Effector memory CD4-positive, alpha-beta T cell (primary cell): ENCODE data around the gene HMCN1.
"Not testable (repeated sequence)": the region's sequence is repeated elsewhere in the genome, so short reads cannot be mapped to it uniquely, and the experiment has no call there.

Experiments
- DNase-seq, 3 donors: peaks; one replicate each; pipeline ENCODE4 v3.0.0-alpha.2; 2020
- H3K27ac ChIP-seq: 2 replicates; pipeline ENCODE4 v1.7.0; 2013; ENCODE audit warnings: mild to moderate bottlenecking, low read length, moderate library complexity; ENCODE audit not compliant: insufficient read depth, poor library complexity, severe bottlenecking
- H3K27me3 ChIP-seq: replicated peaks from 2 replicates; pipeline ENCODE4 v1.7.0; 2013; ENCODE audit warnings: mild to moderate bottlenecking, low read length; ENCODE audit not compliant: insufficient read depth, control insufficient read depth, poor library complexity, severe bottlenecking
- H3K36me3 ChIP-seq: 2 replicates; pipeline ENCODE4 v1.7.0; 2013; ENCODE audit warnings: mild to moderate bottlenecking, low read length, moderate library complexity; ENCODE audit not compliant: control insufficient read depth, insufficient read depth
- H3K4me1 ChIP-seq: 2 replicates; pipeline ENCODE4 v1.7.0; 2013; ENCODE audit warnings: low read length, mild to moderate bottlenecking; ENCODE audit not compliant: control insufficient read depth, insufficient read depth, poor library complexity, severe bottlenecking
- H3K4me3 ChIP-seq: 2 replicates; pipeline ENCODE4 v1.7.0; 2013; ENCODE audit warnings: low read length, low read depth, mild to moderate bottlenecking; ENCODE audit not compliant: insufficient read depth, poor library complexity, severe bottlenecking
- H3K9me3 ChIP-seq: 2 replicates; pipeline ENCODE4 v1.7.0; 2013; ENCODE audit warnings: mild to moderate bottlenecking, low read length, moderate library complexity; ENCODE audit not compliant: control insufficient read depth

HMCN1 gene

DNA sequence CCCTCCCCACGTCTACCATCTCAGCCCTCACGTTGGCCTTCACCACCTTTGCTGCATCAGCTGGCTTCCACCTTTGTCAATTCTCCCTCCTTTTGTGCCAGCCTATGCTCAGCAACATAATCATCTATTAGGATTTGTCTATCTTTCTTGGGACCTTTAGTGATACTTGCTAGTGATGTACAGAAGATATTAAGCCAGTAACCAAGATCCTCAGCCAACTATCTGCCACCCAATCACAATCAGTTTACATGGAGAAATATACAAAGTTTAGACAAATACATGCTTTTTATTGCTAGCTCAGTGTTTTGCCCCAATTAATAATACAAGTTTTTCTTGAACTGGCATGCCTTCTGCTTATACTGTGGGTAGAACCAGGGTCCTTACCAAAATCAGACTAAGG is 468.6 kb downstream of the HMCN1 start:
- DNase-seq, result no peak
- no peaks in the 10 kb centered on the region for H3K9me3 ChIP-seq
- no peaks in the 10 kb centered on the region for H3K36me3 ChIP-seq
- no peak overlapping the region for H3K27ac ChIP-seq
- H3K27me3 ChIP-seq, result no peaks in the 10 kb centered on the region
- H3K4me3 ChIP-seq, result no peak overlapping the region
- no peaks in the 10 kb centered on the region for H3K4me1 ChIP-seq

DNA sequence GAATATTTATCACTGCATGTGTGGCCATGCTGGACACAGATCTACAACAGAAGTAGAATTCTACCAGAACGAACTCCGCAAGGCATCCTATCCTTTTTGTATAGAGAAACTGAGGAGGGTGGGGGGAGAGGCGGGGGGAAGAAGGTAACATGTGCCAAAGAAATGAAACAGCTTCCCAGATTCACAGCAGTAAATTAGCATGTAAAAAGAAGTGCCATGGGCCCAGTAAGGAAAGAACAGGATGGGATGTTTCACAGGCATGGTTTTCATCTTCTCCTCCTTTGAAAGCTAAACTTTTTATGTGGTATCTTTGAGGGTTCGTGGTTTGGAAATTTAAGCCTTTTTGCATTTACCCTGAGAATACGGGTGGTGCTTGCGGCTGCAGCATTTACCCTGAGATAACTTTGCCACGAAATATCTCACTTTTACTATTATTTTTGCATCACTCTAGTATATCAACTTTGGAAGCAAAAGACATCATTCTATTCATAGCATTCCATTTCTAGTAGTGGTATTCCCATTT is 471.9 kb downstream of the HMCN1 start:
- no peaks in the 10 kb centered on the region for H3K9me3 ChIP-seq
- H3K27me3 ChIP-seq, result no peaks in the 10 kb centered on the region
- H3K4me3 ChIP-seq, result no peak overlapping the region
- no peaks in the 10 kb centered on the region for H3K36me3 ChIP-seq
- H3K27ac ChIP-seq, result no peak overlapping the region
- H3K4me1 ChIP-seq, result no peaks in the 10 kb centered on the region
- DNase-seq, result no peak

DNA sequence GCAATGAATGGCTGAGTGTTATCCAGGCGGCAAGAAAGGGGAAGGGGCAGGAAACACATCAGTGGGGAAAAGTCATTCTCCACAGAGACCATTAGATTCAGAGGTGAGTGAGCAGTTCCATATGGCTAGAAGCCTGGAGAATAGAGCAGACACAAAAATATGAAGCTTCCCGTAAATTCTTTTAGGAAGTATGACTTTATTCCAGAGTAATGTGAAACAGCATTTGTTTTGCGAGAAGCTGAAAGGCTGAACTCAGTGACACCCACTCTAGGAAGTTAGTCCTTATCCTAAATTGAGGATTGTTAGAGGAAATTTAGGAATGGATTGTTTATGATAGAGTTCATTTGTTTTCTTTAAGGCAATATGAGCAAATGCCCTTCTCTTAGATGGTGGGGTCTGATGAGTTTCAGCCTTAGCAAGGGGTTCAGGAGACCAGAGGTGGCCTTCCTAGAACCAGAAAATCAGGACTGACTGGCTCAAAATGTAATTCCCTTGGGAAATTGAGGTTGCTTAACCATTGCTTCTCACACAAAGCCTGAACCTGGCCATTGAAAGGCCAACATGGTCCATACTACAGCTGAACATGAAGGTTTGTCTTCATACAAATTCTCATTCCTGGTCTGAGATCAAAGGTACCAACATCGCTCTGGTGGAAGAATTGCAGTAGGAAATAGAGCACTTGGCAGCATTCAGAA is 473.3 kb downstream of the HMCN1 start:
- Histone ChIP-seq H3K27ac (no peak overlapping the region), H3K27me3 (no peaks in the 10 kb centered on the region), H3K9me3 (no peaks in the 10 kb centered on the region), H3K4me1 (no peaks in the 10 kb centered on the region), H3K36me3 (no peaks in the 10 kb centered on the region), H3K4me3 (no peak overlapping the region)
- no peak for DNase-seq

DNA sequence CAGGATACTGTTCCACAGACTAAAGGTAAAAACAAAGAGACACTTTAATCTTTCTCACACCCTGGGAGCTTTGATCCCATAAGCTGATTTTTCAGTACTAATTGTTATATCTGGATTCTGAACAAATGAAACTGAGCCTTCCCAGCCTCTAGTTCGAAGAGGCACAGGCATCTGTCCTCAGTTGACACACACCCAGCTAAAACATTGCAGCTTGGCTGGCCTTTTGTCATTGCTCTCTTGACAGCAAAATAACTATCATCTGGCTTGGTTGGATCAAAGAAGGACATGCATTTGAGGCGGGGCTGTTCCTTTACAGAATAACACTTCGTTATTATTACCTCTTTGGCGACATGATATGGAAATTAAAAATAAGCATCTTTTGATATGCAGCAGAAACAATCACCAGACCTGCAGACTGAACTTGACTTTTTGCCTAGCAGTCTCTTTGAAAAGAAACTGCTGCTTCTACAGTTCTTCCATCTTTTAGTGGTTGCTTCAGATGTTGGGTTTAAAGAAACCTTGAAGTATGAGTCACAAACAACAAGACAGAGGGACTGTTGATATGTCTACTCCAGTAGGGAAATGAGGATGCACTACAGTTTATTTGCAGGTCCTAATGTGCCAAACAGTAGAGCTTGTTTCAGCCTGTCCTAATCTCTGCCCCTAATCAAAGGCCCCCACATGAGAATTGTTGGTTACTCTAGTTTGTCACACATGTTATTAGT is 474.4 kb downstream of the HMCN1 start:
- Histone ChIP-seq H3K36me3 (no peaks in the 10 kb centered on the region), H3K9me3 (no peaks in the 10 kb centered on the region), H3K4me3 (no peak overlapping the region), H3K27me3 (no peaks in the 10 kb centered on the region), H3K4me1 (no peaks in the 10 kb centered on the region), H3K27ac (no peak overlapping the region)
- no peak for DNase-seq

DNA sequence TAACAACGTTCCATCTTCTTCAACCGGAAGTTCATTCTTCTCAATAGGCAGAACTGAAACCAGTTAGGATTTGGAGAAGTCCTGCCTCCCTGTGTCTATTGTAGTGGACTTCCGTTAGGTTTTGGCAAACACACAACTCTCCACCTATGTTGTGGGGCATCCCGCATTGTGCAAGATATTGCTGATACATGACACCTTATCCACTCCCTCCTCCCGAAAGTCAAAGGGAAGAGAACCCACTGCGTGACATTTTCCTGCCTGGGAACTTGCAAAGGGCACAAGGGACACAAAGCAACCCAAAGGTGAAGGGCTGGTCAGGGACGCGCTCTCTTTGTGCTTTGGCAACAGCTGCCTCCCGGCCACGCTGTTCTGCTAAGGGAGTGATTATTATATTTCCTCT is 476.1 kb downstream of the HMCN1 start:
- no peak for DNase-seq
- no peaks in the 10 kb centered on the region for H3K4me1 ChIP-seq
- H3K36me3 ChIP-seq, result no peaks in the 10 kb centered on the region
- no peaks in the 10 kb centered on the region for H3K27me3 ChIP-seq
- H3K27ac ChIP-seq, result no peak overlapping the region
- no peaks in the 10 kb centered on the region for H3K9me3 ChIP-seq
- H3K4me3 ChIP-seq, result no peak overlapping the region

DNA sequence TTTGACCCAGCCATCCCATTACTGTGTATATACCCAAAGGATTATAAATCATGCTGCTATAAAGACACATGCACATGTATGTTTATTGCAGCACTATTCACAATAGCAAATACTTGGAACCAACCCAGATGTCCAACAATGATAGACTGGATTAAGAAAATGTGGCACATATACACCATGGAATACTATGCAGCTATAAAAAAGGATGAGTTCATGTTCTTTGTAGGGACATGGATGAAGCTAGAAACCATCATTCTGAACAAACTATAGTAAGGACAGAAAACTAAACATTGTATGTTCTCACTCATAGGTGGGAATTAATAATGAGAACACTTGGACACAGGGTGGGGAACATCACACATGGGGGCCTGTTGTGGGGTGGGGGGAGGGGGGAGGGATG is 477.4 kb downstream of the HMCN1 start:
- H3K27me3 ChIP-seq, H3K4me3 ChIP-seq, H3K4me1 ChIP-seq, H3K36me3 ChIP-seq, H3K27ac ChIP-seq, DNase-seq, H3K9me3 ChIP-seq: not testable (repeated sequence)

DNA sequence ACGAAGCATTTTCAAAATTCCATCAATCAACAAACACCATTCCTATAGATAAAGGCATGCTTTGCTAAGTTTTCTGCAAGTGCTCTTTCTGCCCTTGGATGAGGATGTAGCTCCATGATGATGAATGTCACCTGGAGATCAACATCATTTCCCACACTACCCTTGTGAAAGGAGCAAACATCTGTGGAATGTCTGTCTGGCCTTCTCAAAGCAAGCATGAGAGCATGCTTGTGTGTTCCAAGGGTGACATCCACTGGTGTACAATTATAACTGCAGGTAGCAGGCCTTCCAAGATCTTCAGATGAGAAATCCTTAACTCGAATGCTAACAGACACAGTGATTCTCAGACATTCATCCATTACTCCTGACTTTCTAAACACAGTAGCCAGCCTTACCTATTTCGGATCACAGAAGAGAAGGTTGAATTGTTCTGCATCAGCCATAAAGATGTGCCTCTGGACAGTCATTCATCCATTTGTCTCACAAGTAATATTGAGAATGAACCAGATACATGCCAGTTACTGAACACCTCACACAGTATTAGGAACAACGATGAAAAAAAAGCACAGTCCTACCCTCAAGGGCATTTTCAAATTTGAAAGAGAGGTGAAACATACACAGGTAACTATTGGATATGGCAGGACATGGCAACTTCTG is 478.5 kb downstream of the HMCN1 start:
- Histone ChIP-seq H3K4me1 (no peaks in the 10 kb centered on the region), H3K27me3 (no peaks in the 10 kb centered on the region), H3K36me3 (no peaks in the 10 kb centered on the region), H3K4me3 (no peak overlapping the region), H3K27ac (no peak overlapping the region), H3K9me3 (no peaks in the 10 kb centered on the region)
- no peak for DNase-seq

DNA sequence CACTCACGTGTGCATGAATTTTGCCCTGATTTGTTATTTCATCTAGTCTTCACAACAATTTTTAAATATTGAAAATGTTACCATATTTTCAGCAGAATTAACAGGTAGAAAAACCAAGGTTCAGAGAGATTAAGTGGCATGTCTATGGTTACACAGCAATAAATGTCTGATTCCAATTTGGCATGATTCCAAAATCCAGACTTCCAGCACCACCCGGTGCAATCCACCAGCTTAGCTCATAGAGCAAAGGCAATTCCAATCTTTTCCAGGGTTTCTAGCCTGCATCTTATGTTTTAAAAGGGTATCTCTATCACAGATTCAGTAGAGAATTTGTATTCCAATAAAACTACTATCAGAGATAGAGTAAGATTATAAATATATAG is 479.0 kb downstream of the HMCN1 start:
- Histone ChIP-seq H3K4me3 (no peak overlapping the region), H3K4me1 (no peaks in the 10 kb centered on the region), H3K9me3 (no peaks in the 10 kb centered on the region), H3K36me3 (no peaks in the 10 kb centered on the region), H3K27ac (no peak overlapping the region), H3K27me3 (no peaks in the 10 kb centered on the region)
- no peak for DNase-seq

DNA sequence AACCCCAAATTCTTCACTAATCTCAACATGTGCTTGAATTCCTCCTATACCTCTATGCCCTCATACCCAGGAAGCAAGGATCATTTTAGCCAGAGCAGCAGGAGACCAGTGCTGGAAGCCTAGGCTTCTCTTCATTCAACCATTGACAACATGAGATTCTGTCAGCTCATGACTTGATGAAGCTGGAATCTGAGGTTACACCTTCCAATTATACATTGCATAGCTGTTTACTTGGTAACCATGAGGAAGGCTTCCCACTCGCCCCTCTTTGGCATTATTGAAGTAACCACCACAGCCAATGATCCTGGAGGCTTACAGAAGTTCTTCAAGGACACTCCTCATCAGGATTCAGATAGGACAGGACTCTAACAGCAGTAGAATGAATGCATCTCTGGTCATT is 480.6 kb downstream of the HMCN1 start:
- DNase-seq, result no peak
- Histone ChIP-seq H3K36me3 (no peaks in the 10 kb centered on the region), H3K27ac (no peak overlapping the region), H3K4me1 (no peaks in the 10 kb centered on the region), H3K4me3 (no peak overlapping the region), H3K9me3 (no peaks in the 10 kb centered on the region), H3K27me3 (no peaks in the 10 kb centered on the region)

DNA sequence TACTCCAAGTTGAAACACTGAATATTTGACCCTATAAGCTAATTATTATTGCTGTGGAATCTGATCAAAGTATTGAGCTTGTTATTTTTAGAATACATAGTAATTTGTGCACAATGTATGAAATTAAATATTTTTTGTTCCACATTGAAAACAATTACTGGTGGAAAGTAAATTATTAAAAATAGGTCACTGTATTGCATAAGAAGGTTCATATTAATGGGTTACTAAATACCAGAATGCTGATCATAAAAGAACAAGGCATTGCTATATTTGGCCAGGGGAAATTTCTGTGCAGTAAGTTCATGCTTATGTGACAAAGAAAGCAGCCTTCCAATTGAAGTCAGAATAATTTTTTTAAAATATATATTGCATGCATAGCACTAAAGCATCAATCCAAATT is 481.4 kb downstream of the HMCN1 start:
- no peak for DNase-seq
- H3K4me3 ChIP-seq, result no peak overlapping the region
- H3K9me3 ChIP-seq, result no peaks in the 10 kb centered on the region
- H3K27ac ChIP-seq, result no peak overlapping the region
- no peaks in the 10 kb centered on the region for H3K36me3 ChIP-seq
- no peaks in the 10 kb centered on the region for H3K4me1 ChIP-seq
- no peaks in the 10 kb centered on the region for H3K27me3 ChIP-seq
